PFSK-1 (cell line): Measurements from ENCODE around the gene COA7.

Experiments
- FOXP2 ChIP-seq: optimal IDR thresholded peaks from 2 replicates; pipeline ENCODE3; 2011; ENCODE audit warnings: borderline replicate concordance, control low read depth, inconsistent platforms; ENCODE audit not compliant: insufficient read depth; ENCODE audit errors: extremely low read length, extremely low read depth
- POLR2AphosphoS5 ChIP-seq: IDR thresholded peaks from 2 replicates; pipeline ENCODE4 v1.6.1; 2012; ENCODE audit warnings: low read depth, mild to moderate bottlenecking, control low read depth, low read length, moderate library complexity
- SIN3A ChIP-seq: IDR thresholded peaks from 2 replicates; pipeline ENCODE4 v1.6.1; 2012; ENCODE audit warnings: mild to moderate bottlenecking, low read length, moderate library complexity, borderline replicate concordance; ENCODE audit not compliant: insufficient read depth
- TAF1 ChIP-seq: IDR thresholded peaks from 2 replicates; pipeline ENCODE4 v1.6.1; 2012; ENCODE audit warnings: low read length, control low read depth, borderline replicate concordance; ENCODE audit not compliant: insufficient read depth
- TF ChIP-seq, protein P1 (sequence below), 2 experiments: IDR thresholded peaks; 2 replicates each; pipeline versions ENCODE4 v1.6.1 to v1.8.0; 2011 to 2012; ENCODE audit warnings: low read depth in 2 of 2, low read length in 2 of 2, control low read depth in 1 of 2, inconsistent platforms in 1 of 2, mild to moderate bottlenecking in 1 of 2, moderate library complexity in 1 of 2; ENCODE audit not compliant: insufficient read depth in 1 of 2

Gene COA7

DNA sequence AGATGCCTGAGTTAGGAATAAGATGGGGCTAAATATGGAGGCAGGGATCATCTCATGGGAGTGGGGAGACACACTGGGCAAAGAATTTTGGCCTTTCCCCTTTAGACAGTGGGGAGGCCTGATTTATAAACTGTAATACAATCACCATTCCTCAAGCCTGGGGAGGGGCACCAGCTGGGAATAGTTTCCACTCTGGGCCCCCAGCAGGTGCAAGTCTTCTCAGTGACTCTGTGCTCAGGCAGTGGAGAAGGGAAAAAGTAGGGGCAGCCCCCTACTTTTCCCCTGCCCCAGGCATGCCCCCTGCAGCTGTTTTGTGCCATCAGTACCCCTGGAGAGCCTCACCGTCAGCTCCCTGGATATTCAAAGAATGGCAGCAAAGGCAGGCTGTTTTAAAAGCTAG lies 19.1 kb downstream of the COA7 start:
- no peak for TF ChIP-seq FOXP2
- no peak for TF ChIP-seq POLR2AphosphoS5
- TF ChIP-seq, protein P1, sequence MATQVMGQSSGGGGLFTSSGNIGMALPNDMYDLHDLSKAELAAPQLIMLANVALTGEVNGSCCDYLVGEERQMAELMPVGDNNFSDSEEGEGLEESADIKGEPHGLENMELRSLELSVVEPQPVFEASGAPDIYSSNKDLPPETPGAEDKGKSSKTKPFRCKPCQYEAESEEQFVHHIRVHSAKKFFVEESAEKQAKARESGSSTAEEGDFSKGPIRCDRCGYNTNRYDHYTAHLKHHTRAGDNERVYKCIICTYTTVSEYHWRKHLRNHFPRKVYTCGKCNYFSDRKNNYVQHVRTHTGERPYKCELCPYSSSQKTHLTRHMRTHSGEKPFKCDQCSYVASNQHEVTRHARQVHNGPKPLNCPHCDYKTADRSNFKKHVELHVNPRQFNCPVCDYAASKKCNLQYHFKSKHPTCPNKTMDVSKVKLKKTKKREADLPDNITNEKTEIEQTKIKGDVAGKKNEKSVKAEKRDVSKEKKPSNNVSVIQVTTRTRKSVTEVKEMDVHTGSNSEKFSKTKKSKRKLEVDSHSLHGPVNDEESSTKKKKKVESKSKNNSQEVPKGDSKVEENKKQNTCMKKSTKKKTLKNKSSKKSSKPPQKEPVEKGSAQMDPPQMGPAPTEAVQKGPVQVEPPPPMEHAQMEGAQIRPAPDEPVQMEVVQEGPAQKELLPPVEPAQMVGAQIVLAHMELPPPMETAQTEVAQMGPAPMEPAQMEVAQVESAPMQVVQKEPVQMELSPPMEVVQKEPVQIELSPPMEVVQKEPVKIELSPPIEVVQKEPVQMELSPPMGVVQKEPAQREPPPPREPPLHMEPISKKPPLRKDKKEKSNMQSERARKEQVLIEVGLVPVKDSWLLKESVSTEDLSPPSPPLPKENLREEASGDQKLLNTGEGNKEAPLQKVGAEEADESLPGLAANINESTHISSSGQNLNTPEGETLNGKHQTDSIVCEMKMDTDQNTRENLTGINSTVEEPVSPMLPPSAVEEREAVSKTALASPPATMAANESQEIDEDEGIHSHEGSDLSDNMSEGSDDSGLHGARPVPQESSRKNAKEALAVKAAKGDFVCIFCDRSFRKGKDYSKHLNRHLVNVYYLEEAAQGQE (IDR thresholded peaks at IDR 0.05; ENCODE audit: insufficient read depth in 1 of 2, low read depth in 2 of 2, low read length in 2 of 2), result no peak
- no peak for TF ChIP-seq TAF1
- no peak for TF ChIP-seq SIN3A

DNA sequence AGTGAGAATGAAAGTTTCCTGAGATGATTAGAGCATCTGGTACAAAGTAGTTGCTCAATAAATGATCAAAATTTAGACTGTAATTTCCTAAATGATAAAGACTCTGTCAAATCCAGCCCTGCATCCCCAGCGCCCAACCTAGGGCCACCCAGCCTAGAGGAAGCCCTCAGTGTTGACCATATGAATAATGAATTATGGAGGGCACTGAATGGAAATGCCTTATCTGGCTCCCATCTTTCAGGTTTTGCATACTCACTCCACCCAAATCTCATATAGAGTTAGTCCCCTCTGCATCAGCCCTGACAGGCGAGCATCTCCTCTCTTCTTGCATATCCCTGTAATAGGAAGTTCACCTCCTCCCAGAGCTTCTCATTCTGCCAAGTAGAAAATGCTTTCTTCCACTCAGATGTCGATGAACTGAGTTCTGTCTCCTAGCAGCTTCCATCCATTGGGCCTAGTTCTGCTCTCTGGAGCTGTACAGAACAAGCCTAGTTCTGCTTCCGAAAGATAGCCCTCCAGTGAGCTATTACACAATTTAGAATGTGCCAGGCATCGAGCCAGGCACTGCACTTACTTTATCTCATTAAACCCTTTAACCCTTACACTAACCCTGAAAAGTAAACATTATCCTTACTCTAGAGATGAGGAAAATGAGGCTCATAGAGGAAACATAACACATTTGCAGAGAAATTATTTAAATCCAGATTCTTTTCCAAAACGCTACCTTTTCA lies 20.9 kb downstream of the COA7 start:
- TF ChIP-seq SIN3A (no peak), TAF1 (no peak), POLR2AphosphoS5 (no peak), FOXP2 (no peak)
- TF ChIP-seq, protein P1 (IDR thresholded peaks at IDR 0.05; ENCODE audit: insufficient read depth in 1 of 2, low read depth in 2 of 2, low read length in 2 of 2), result no peak

DNA sequence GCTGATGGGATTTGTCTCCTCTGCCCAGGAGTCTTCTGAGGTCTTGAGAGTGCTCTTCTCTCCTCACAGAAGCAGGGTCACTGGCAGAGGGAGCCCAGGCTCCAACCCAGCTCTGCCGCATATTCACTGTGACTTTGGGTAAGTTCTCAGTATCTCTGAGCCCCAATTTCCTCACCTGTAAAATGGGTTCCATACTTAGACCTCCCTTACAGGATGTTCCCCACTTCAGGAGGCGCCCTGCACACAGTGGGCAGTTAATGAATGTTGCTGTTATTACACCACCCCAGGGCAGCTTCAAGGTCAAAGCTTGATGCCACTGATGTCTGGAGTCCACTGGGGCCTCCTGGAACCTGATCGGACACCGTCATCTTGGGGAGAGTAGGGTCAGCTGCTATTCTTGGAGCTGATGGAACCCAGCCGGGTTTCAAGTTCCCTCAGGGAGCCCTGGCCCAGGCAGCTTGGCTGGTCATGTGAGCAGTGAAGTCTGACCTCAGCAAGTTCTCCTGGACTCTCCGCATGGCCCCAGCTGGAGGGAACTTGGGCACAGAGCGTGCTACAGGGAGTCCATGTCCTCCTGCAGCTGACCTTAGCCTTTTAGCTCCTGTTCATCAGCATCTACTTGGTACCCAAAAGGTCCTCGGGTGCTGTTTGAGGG lies 21.8 kb downstream of the COA7 start:
- no peak for TF ChIP-seq POLR2AphosphoS5
- TF ChIP-seq TAF1, result no peak
- TF ChIP-seq FOXP2, result no peak
- TF ChIP-seq, protein P1 (IDR thresholded peaks at IDR 0.05; ENCODE audit: insufficient read depth in 1 of 2, low read depth in 2 of 2, low read length in 2 of 2), result no peak
- no peak for TF ChIP-seq SIN3A

DNA sequence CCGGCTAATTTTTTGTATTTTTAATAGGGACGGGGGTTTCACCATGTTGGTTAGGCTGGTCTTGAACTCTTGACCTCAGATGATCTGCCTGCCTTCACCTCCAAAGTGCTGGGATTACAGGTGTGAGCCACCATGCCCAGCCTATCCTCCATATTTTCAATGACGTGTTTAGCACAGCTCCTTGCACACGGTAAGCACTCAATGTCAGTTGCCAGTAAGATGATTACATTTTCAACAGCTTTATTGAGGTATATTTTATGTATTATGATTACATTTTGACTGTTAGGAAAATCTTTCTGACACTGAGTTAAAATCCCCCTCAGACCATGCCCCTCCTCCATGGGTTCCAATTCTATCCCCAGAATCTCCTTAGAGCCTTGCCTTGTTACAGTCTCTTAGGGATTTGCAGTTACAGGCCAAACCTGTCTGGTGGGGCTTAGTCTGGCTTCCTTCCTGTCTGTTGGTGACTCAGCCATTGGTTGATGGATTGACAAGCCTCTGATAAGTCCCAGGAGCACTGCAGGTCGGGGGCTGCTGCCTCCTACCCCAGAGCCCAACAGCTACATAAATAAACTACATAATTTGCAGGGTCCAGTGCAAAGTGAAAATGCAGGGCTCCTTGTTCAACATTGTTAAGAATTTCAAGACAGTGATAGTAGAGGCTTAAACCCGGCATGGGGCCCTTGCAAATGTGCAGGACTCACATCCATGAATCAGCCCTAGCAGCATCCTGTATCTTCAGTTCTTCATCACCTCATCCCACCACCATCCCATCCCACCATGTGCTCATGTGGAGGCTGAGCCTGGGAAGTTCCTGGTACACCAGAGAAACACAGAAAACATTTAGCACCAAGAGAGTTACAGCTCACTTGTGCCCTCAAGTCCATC lies 23.4 kb downstream of the COA7 start:
- TF ChIP-seq, protein P1 (IDR thresholded peaks at IDR 0.05; ENCODE audit: insufficient read depth in 1 of 2, low read depth in 2 of 2, low read length in 2 of 2), result no peak
- TF ChIP-seq SIN3A (no peak), FOXP2 (no peak), TAF1 (no peak), POLR2AphosphoS5 (no peak)
